DND-41 (cell line): ENCODE measurements around the gene PIP4P1.

Experiments used
- ATAC-seq: fragments of 200-7000 bp; cut with Tn5 transposase; 3 replicates; pipeline ENCODE4 v1.9.1; 2021; ENCODE audit warnings: low read depth; ENCODE audit not compliant: insufficient read depth
- DNase-seq: peaks from one replicate; pipeline ENCODE4 v3.0.0-alpha.2; 2020
- H2AFZ ChIP-seq: 2 replicates; pipeline ENCODE4 v1.6.0; 2012; ENCODE audit warnings: low read depth, low read length
- H3K27ac ChIP-seq: 2 replicates; pipeline ENCODE4 v1.5.1; 2012; ENCODE audit warnings: low read length, inconsistent platforms
- H3K27me3 ChIP-seq: fragments of 200-600 bp; sonication (generic); 2 replicates; pipeline ENCODE4 v1.6.0; 2012; ENCODE audit warnings: low read length, mild to moderate bottlenecking, inconsistent platforms; ENCODE audit not compliant: insufficient read depth, poor library complexity
- H3K36me3 ChIP-seq: 2 replicates; pipeline ENCODE4 v1.5.1; 2012; ENCODE audit warnings: low read length, inconsistent platforms; ENCODE audit not compliant: insufficient read depth
- H3K4me1 ChIP-seq: 2 replicates; pipeline ENCODE4 v1.5.1; 2012; ENCODE audit warnings: mild to moderate bottlenecking, low read length; ENCODE audit not compliant: insufficient read depth
- H3K4me2 ChIP-seq: 2 replicates; pipeline ENCODE4 v1.6.0; 2012; ENCODE audit warnings: mild to moderate bottlenecking, moderate library complexity, low read length, inconsistent platforms; ENCODE audit not compliant: insufficient read depth
- H3K4me3 ChIP-seq, 2 experiments: fragments of 200-600 bp in 1 of 2; shearing (Covaris generic) in 1 of 2; 2 replicates each; pipeline ENCODE4 v1.5.1; 2012 to 2016; ENCODE audit warnings: inconsistent platforms in 2 of 2, low read length in 2 of 2, mild to moderate bottlenecking in 2 of 2, low read depth in 1 of 2, moderate library complexity in 1 of 2
- H3K79me2 ChIP-seq: 2 replicates; pipeline ENCODE4 v1.6.0; 2012; ENCODE audit warnings: low read length, inconsistent platforms; ENCODE audit not compliant: insufficient read depth
- H3K9ac ChIP-seq: 2 replicates; pipeline ENCODE4 v1.6.0; 2012; ENCODE audit warnings: low read depth, mild to moderate bottlenecking, inconsistent platforms, low read length, moderate library complexity
- H3K9me3 ChIP-seq: 2 replicates; pipeline ENCODE4 v1.5.1; 2012; ENCODE audit warnings: low read length, moderate library complexity, mild to moderate bottlenecking, inconsistent platforms; ENCODE audit not compliant: insufficient read depth, severe bottlenecking
- H4K20me1 ChIP-seq: 2 replicates; pipeline ENCODE4 v1.6.0; 2012; ENCODE audit warnings: low read length; ENCODE audit not compliant: insufficient read depth
- CTCF ChIP-seq: IDR thresholded peaks from 2 replicates; pipeline ENCODE4 v1.5.1; 2012; ENCODE audit warnings: borderline replicate concordance, low read length, moderate library complexity, mild to moderate bottlenecking; ENCODE audit not compliant: poor library complexity, severe bottlenecking; ENCODE audit errors: extremely low read depth
- EZH2 ChIP-seq: IDR thresholded peaks from 3 replicates; pipeline ENCODE4 v1.6.1; 2012; ENCODE audit warnings: borderline replicate concordance, low read depth, mild to moderate bottlenecking, moderate library complexity, low read length, inconsistent platforms; ENCODE audit not compliant: severe bottlenecking

PIP4P1 gene

DNA sequence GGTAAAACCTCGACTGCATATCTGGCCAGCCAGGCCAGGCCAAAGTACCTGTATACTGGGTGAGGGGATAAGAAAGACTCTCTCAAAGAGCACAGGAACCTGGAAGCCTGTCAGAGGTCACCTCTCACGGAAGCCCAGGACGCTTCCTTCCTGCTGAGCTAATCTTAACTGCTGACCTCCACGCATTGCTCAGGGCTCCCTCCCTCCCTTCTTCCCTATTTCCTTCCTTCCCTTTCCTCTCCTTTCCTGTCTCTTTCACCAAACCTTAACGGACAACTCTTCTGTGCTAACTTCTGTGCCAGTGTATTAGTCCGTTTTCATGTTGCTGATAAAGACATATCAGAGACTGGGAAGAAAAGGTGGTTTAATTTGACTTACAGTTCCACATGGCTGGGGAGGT is 29.3 kb upstream of the PIP4P1 start:
- Histone ChIP-seq H3K4me1 (peaks cover 11% of the 10 kb centered on the region), H3K4me2 (no peak overlapping the region), H3K9ac (no peak overlapping the region), H3K9me3 (no peaks in the 10 kb centered on the region), H3K4me3 (no peak overlapping the region), H4K20me1 (no peaks in the 10 kb centered on the region), H3K27ac (no peak overlapping the region), H3K36me3 (no peaks in the 10 kb centered on the region), H3K27me3 (peaks cover 4% of the 10 kb centered on the region), H3K79me2 (no peaks in the 10 kb centered on the region), H2AFZ (no peak overlapping the region)
- no peak for TF ChIP-seq EZH2
- DNase-seq (no peak), ATAC-seq (no peak)

DNA sequence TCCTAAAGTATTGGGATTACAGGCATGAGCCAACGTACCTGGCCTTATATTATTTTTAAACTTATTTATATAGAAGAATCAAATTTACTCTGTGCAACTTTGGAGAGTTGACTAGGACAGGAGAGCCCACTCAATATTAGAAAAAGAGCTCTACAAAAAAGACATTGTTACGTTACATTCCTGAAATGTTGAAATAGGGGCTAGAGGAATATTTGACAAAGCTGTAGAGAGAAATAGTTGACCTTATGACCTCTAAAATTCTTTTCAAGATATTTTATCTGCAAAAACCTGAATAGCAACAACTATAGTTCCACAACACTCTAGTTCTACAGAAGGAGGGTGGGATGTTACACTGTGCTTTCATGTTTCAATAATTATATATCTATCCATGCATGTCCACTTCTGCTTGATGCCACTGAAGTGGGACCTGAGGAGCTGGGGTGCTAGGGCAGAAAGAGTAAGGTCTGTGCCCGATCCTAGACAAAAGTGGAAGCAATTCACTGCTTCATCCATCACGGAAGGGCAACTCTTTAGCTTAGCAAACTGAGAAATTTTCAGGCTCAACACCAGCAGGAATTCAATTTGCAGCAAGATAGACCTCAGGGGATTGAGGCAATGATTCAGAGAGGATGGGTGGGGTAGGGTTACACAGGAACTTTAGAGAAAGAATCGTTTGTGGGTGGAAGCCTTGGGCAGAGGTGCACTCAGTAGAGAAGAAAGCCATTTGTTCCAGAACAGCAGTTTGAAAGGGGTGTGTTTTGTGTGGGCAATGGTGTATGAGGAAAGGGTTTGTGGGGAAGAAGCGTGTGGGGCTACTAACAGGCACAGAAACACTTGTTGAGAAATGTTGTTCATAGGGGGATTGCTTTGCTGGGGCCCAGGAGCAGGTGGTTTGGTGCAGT is 28.1 kb upstream of the PIP4P1 start:
- H3K79me2 ChIP-seq = no peaks in the 10 kb centered on the region
- no peaks in the 10 kb centered on the region for H3K9me3 ChIP-seq
- H3K27ac ChIP-seq = no peak overlapping the region
- ATAC-seq (peak; percentile 40; the same call in 2 of the 3 replicates), DNase-seq (no peak)
- no peaks in the 10 kb centered on the region for H3K27me3 ChIP-seq
- no peaks in the 10 kb centered on the region for H4K20me1 ChIP-seq
- H2AFZ ChIP-seq = no peak overlapping the region
- no peak overlapping the region for H3K4me3 ChIP-seq
- H3K4me1 ChIP-seq = peaks cover 11% of the 10 kb centered on the region
- H3K36me3 ChIP-seq = no peaks in the 10 kb centered on the region
- TF ChIP-seq EZH2 (no peak), CTCF (no peak)
- H3K9ac ChIP-seq = no peak overlapping the region
- H3K4me2 ChIP-seq = no peak overlapping the region

- TF ChIP-seq CTCF (no peak), EZH2 (no peak)
- Histone ChIP-seq H3K4me1 (peaks cover 11% of the 10 kb centered on the region), H3K27ac (no peak overlapping the region), H2AFZ (no peak overlapping the region), H3K9ac (no peak overlapping the region), H3K4me2 (no peak overlapping the region; the same call in 1 of the 2 replicates), H3K9me3 (no peaks in the 10 kb centered on the region), H3K27me3 (no peaks in the 10 kb centered on the region), H3K79me2 (no peaks in the 10 kb centered on the region), H3K4me3 (no peak overlapping the region), H4K20me1 (no peaks in the 10 kb centered on the region), H3K36me3 (no peaks in the 10 kb centered on the region)
- no peak for DNase-seq
- no peak for ATAC-seq
These were observed 26.1 kb upstream of the PIP4P1 start for GRCh38 chr14:20487396-20487725.

DNA sequence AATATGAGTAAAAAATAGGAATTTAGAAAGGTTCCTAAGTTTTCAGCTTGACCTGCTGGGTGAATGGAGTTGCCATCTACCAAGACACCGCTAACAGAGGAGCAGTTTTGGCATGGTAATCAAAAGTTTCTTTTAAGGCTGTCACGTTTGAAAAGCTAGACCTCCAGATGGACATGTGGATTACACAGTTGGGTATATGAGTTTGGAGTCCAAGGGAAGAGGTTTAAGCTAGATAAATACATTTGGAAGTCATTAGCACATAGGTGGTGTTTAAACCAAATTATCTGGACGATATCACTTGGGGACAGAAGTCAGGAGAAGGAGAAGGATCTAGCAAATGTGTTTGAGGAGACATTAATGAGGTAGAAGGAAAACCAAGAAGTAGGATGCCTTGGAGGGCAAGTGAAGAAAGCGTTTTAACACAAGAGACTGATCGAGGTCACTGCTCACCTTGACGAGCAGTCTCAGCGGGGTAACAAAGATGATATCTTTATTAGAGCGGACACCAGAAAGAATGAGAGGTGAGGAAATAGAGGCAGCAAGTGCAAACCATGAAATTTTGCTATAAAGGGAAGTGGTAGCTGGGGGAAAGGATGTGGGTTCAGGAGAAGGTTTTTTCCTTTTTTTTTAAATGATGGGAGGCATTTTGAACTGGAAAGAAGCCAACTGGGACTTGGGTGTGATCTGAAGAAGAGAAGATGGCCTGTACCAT is 25.6 kb upstream of the PIP4P1 start:
- H3K4me2 ChIP-seq = no peak overlapping the region; the same call in 1 of the 2 replicates
- H3K27me3 ChIP-seq = no peaks in the 10 kb centered on the region
- no peak overlapping the region for H2AFZ ChIP-seq
- ATAC-seq (peak; percentile 62), DNase-seq (no peak)
- no peak overlapping the region for H3K9ac ChIP-seq
- H3K9me3 ChIP-seq = no peaks in the 10 kb centered on the region
- H4K20me1 ChIP-seq = no peaks in the 10 kb centered on the region
- no peaks in the 10 kb centered on the region for H3K36me3 ChIP-seq
- H3K27ac ChIP-seq = no peak overlapping the region
- peaks cover 11% of the 10 kb centered on the region for H3K4me1 ChIP-seq
- no peak overlapping the region for H3K4me3 ChIP-seq
- no peak for TF ChIP-seq EZH2
- no peaks in the 10 kb centered on the region for H3K79me2 ChIP-seq
